ENCODE results near the gene EPB41L4B.

EPB41L4B gene

DNA sequence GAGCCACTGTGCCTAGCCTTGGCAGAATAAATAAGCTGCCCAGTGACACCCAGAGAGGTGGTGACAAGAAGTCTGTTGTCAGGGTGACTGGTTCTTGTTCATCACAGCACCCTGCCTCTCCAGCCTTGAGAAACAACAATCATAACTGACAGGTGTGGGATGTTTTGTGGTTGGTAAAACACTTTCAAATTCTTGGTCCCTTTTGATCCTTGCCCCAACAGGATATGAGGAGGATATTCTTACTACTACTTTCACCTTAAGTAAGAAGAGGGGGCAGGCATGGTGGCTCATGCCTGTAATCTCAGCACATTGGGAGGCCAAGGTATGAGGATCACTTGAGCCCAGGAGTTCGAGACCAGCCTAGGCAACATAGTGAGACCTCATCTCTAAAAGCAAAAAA is 139.6 kb downstream of the EPB41L4B start:
- no peak for ATAC-seq
- no peak for TF ChIP-seq PPARA (CRISPR knock-in tag; IDR thresholded peaks at IDR 0.05; ENCODE audit: borderline replicate concordance)
- TF ChIP-seq BACH2 (CRISPR knock-in tag; IDR thresholded peaks at IDR 0.05; ENCODE audit: borderline replicate concordance): no peak

DNA sequence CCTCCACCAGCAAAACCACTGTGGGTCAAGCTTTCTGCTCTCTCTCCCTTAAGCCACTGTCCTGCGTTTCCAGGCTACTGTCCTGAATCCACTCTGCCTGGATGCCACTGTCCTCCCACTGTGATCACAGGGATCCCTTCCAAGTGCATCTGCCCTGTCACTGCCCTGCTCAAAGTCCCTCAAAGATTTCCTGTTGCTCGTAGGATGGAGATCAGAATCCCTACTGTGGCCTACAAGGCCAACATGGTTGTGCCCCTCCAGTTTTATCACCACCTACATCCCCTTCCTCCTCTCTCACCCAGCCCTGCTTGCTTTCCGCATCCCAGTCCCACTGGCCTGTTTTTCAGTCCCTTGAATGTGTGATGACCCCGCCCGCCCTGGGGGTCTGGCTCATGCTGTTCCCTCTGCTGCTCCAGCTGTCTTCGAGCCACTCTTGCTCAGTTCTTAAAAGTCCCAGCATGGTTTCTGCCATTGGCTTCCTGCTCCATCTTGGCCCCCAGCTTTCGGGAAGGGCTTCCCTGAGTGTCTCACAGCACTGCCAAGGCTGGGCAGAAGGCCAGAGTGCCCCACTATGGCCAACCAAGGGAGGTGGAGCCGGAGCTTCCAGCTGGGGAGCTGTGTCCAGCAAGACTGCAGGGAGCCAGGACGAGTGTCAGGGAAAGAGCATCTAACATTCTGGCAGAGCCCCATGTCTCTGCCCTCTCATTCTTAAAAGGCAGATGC is 140.9 kb downstream of the EPB41L4B start:
- TF ChIP-seq, protein P1, sequence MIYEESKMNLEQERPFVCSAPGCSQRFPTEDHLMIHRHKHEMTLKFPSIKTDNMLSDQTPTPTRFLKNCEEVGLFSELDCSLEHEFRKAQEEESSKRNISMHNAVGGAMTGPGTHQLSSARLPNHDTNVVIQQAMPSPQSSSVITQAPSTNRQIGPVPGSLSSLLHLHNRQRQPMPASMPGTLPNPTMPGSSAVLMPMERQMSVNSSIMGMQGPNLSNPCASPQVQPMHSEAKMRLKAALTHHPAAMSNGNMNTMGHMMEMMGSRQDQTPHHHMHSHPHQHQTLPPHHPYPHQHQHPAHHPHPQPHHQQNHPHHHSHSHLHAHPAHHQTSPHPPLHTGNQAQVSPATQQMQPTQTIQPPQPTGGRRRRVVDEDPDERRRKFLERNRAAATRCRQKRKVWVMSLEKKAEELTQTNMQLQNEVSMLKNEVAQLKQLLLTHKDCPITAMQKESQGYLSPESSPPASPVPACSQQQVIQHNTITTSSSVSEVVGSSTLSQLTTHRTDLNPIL (CRISPR knock-in tag; IDR thresholded peaks at IDR 0.05; ENCODE audit: low read depth): no peak
- TF ChIP-seq ESRRG (CRISPR knock-in tag; IDR thresholded peaks at IDR 0.05) (no peak), ZFP3 (CRISPR knock-in tag; IDR thresholded peaks at IDR 0.05) (no peak)
- no peak for ATAC-seq

DNA sequence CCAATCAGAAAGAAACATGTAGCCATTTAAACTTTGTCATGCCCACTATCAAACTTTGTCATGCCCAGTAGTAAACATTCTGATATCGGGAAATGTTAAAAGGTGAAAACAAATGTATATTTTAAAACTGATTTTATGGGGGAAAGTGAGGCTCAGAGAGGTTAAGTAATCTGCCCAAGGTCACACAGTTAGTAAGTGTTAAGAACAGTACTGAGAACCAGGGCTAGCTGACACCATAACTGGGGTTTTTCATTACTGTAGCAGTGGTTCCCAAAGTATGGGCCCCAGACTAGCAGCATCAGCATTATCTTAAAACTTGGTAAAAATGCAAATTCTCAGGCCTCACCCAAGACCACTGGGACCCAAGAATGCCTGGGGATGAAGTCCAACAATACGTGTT is 143.9 kb downstream of the EPB41L4B start:
- TF ChIP-seq OSR1 (CRISPR knock-in tag; IDR thresholded peaks at IDR 0.05): no peak
- no peak for TF ChIP-seq ARNTL (CRISPR knock-in tag; IDR thresholded peaks at IDR 0.05; ENCODE audit: borderline replicate concordance, low read depth)
- TF ChIP-seq ZFP3 (CRISPR knock-in tag; IDR thresholded peaks at IDR 0.05): no peak
- no peak for TF ChIP-seq RARB (CRISPR knock-in tag; IDR thresholded peaks at IDR 0.05)
- TF ChIP-seq SNAI2 (CRISPR knock-in tag; IDR thresholded peaks at IDR 0.05): no peak
- no peak for TF ChIP-seq ZNF8 (CRISPR knock-in tag; IDR thresholded peaks at IDR 0.05)
- TF ChIP-seq ESRRG (CRISPR knock-in tag; IDR thresholded peaks at IDR 0.05): no peak
- no peak for TF ChIP-seq TOX (CRISPR knock-in tag; IDR thresholded peaks at IDR 0.05; ENCODE audit: borderline replicate concordance)
- TF ChIP-seq, protein P2, sequence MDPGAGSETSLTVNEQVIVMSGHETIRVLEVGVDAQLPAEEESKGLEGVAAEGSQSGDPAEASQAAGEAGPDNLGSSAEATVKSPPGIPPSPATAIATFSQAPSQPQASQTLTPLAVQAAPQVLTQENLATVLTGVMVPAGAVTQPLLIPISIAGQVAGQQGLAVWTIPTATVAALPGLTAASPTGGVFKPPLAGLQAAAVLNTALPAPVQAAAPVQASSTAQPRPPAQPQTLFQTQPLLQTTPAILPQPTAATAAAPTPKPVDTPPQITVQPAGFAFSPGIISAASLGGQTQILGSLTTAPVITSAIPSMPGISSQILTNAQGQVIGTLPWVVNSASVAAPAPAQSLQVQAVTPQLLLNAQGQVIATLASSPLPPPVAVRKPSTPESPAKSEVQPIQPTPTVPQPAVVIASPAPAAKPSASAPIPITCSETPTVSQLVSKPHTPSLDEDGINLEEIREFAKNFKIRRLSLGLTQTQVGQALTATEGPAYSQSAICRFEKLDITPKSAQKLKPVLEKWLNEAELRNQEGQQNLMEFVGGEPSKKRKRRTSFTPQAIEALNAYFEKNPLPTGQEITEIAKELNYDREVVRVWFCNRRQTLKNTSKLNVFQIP (CRISPR knock-in tag; IDR thresholded peaks at IDR 0.05; ENCODE audit: borderline replicate concordance, low read depth): no peak
- no peak for TF ChIP-seq TCF4 (CRISPR knock-in tag; IDR thresholded peaks at IDR 0.05; ENCODE audit: borderline replicate concordance)
- TF ChIP-seq, protein P1 (CRISPR knock-in tag; IDR thresholded peaks at IDR 0.05; ENCODE audit: low read depth): no peak
- TF ChIP-seq, protein P3, sequence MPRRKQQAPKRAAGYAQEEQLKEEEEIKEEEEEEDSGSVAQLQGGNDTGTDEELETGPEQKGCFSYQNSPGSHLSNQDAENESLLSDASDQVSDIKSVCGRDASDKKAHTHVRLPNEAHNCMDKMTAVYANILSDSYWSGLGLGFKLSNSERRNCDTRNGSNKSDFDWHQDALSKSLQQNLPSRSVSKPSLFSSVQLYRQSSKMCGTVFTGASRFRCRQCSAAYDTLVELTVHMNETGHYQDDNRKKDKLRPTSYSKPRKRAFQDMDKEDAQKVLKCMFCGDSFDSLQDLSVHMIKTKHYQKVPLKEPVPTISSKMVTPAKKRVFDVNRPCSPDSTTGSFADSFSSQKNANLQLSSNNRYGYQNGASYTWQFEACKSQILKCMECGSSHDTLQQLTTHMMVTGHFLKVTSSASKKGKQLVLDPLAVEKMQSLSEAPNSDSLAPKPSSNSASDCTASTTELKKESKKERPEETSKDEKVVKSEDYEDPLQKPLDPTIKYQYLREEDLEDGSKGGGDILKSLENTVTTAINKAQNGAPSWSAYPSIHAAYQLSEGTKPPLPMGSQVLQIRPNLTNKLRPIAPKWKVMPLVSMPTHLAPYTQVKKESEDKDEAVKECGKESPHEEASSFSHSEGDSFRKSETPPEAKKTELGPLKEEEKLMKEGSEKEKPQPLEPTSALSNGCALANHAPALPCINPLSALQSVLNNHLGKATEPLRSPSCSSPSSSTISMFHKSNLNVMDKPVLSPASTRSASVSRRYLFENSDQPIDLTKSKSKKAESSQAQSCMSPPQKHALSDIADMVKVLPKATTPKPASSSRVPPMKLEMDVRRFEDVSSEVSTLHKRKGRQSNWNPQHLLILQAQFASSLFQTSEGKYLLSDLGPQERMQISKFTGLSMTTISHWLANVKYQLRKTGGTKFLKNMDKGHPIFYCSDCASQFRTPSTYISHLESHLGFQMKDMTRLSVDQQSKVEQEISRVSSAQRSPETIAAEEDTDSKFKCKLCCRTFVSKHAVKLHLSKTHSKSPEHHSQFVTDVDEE (CRISPR knock-in tag; IDR thresholded peaks at IDR 0.05): no peak
- TF ChIP-seq ISL1 (CRISPR knock-in tag; IDR thresholded peaks at IDR 0.05): no peak
- TF ChIP-seq ZFP30 (CRISPR knock-in tag; IDR thresholded peaks at IDR 0.05): no peak
- ATAC-seq: no peak

DNA sequence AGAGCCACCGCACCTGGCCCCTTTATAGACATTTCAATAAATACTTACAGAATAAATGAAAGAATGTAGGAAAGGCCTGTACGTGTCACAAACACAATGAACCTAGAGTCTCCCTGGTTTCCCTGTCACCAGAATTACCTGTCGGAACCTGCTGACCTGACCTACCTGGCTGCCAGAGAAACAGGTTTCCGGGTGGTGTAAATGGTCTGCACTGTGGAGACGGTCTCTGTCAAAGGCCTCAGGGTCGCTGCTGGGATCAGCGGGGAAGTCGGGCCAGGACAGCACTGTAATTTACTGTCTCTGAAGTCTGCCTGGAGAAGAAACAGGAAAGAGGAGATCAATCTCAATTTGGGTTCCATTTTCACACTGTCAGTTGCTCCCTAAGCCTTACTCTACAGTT is 144.5 kb downstream of the EPB41L4B start:
- ATAC-seq: no peak
- TF ChIP-seq CSDC2 (CRISPR knock-in tag; IDR thresholded peaks at IDR 0.05): no peak
- TF ChIP-seq, protein P1 (CRISPR knock-in tag; IDR thresholded peaks at IDR 0.05; ENCODE audit: low read depth): no peak
- no peak for TF ChIP-seq ESRRG (CRISPR knock-in tag; IDR thresholded peaks at IDR 0.05)
- no peak for TF ChIP-seq ISL1 (CRISPR knock-in tag; IDR thresholded peaks at IDR 0.05)
- TF ChIP-seq ZC3H10 (CRISPR knock-in tag; IDR thresholded peaks at IDR 0.05): no peak
- TF ChIP-seq SNAI2 (CRISPR knock-in tag; IDR thresholded peaks at IDR 0.05): no peak
- no peak for TF ChIP-seq ZFP30 (CRISPR knock-in tag; IDR thresholded peaks at IDR 0.05)
- TF ChIP-seq, protein P2 (CRISPR knock-in tag; IDR thresholded peaks at IDR 0.05; ENCODE audit: borderline replicate concordance, low read depth): no peak
- TF ChIP-seq, protein P4, sequence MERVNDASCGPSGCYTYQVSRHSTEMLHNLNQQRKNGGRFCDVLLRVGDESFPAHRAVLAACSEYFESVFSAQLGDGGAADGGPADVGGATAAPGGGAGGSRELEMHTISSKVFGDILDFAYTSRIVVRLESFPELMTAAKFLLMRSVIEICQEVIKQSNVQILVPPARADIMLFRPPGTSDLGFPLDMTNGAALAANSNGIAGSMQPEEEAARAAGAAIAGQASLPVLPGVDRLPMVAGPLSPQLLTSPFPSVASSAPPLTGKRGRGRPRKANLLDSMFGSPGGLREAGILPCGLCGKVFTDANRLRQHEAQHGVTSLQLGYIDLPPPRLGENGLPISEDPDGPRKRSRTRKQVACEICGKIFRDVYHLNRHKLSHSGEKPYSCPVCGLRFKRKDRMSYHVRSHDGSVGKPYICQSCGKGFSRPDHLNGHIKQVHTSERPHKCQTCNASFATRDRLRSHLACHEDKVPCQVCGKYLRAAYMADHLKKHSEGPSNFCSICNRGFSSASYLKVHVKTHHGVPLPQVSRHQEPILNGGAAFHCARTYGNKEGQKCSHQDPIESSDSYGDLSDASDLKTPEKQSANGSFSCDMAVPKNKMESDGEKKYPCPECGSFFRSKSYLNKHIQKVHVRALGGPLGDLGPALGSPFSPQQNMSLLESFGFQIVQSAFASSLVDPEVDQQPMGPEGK (CRISPR knock-in tag; IDR thresholded peaks at IDR 0.05; ENCODE audit: borderline replicate concordance): no peak
- TF ChIP-seq ZNF70 (CRISPR knock-in tag; IDR thresholded peaks at IDR 0.05): no peak
- TF ChIP-seq TCF4 (CRISPR knock-in tag; IDR thresholded peaks at IDR 0.05; ENCODE audit: borderline replicate concordance): no peak
- TF ChIP-seq GLIS3 (CRISPR knock-in tag; IDR thresholded peaks at IDR 0.05): no peak
- TF ChIP-seq ARNTL (CRISPR knock-in tag; IDR thresholded peaks at IDR 0.05; ENCODE audit: borderline replicate concordance, low read depth): no peak
- TF ChIP-seq, protein P5, sequence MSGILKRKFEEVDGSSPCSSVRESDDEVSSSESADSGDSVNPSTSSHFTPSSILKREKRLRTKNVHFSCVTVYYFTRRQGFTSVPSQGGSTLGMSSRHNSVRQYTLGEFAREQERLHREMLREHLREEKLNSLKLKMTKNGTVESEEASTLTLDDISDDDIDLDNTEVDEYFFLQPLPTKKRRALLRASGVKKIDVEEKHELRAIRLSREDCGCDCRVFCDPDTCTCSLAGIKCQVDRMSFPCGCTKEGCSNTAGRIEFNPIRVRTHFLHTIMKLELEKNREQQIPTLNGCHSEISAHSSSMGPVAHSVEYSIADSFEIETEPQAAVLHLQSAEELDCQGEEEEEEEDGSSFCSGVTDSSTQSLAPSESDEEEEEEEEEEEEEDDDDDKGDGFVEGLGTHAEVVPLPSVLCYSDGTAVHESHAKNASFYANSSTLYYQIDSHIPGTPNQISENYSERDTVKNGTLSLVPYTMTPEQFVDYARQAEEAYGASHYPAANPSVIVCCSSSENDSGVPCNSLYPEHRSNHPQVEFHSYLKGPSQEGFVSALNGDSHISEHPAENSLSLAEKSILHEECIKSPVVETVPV (CRISPR knock-in tag; IDR thresholded peaks at IDR 0.05): no peak
